ENCODE results near the gene MDFIC.

DNA sequence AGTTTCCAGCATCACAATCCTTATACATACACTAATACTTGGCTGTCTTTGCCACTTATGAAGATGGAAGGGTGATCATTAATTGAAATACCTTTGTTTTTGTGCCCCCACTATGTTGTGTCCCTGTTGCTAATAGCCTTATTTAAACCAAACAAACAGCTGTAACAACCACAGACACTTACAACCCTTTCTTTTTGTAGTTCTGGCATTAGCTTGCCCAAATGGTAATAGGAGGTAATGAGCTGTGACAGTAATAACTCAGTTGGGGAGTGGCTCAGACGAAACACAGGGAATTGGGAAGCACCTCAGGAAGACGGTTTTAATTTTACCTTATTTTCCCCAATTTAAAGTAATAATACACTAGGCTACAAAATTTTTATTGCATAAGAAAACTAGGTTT is 83.4 kb downstream of the MDFIC start:
- TF ChIP-seq SPI1 (IDR thresholded peaks at IDR 0.05; ENCODE audit: low read depth, low read length) (no peak), POLR2A (IDR thresholded peaks at IDR 0.05; ENCODE audit: low read depth, low read length) (no peak)
